GM21786 (cell line): ENCODE data around the gene EXOC7.
"Not testable (repeated sequence)": the region's sequence is repeated elsewhere in the genome, so short reads cannot be mapped to it uniquely, and the experiment has no call there.

ENCODE experiments used
- ATAC-seq: cut with Tn5 transposase; IDR thresholded peaks from one replicate; pipeline ENCODE4 v1.9.1; 2021; ENCODE audit not compliant: unreplicated experiment

EXOC7 gene

GRCh38 chr17:76046064-76046463 lies 57.5 kb downstream of the EXOC7 start:
- ATAC-seq, result no peak

GRCh38 chr17:76044475-76045007 lies 59.0 kb downstream of the EXOC7 start:
- ATAC-seq, result not testable (repeated sequence)

GRCh38 chr17:76042868-76043267 lies 60.7 kb downstream of the EXOC7 start:
- ATAC-seq, result not testable (repeated sequence)

- ATAC-seq, result no peak
Measured at GRCh38 chr17:76040376-76040775, 63.2 kb downstream of the EXOC7 start.

GRCh38 chr17:76039121-76039520 lies 64.5 kb downstream of the EXOC7 start:
- ATAC-seq, result no peak

GRCh38 chr17:76038050-76038449 lies 65.5 kb downstream of the EXOC7 start:
- ATAC-seq, result no peak

GRCh38 chr17:76036497-76037261 lies 66.9 kb downstream of the EXOC7 start:
- no peak for ATAC-seq

GRCh38 chr17:76034428-76035350 lies 68.9 kb downstream of the EXOC7 start:
- ATAC-seq, result no peak

- ATAC-seq, result no peak
Measured at GRCh38 chr17:76033139-76033538, 70.4 kb downstream of the EXOC7 start.

- ATAC-seq, result no peak
Measured at GRCh38 chr17:76032780-76033108, 70.8 kb downstream of the EXOC7 start.

- ATAC-seq, result no peak
Measured at GRCh38 chr17:76032073-76032779, 71.4 kb downstream of the EXOC7 start.
